HG02852 (cell line): ENCODE results near the gene RETREG3.
"Not testable (repeated sequence)": the region's sequence is repeated elsewhere in the genome, so short reads cannot be mapped to it uniquely, and the experiment has no call there.

Experiments
- ATAC-seq: cut with Tn5 transposase; IDR thresholded peaks from one replicate; pipeline ENCODE4 v1.9.1; 2021; ENCODE audit warnings: mild to moderate bottlenecking, moderate library complexity; ENCODE audit not compliant: unreplicated experiment

Gene RETREG3

GRCh38 chr17:42574463-42574862 lies 34.7 kb downstream of the RETREG3 start:
- ATAC-seq: no peak

- ATAC-seq: no peak
Measured at GRCh38 chr17:42573095-42573494, 36.1 kb downstream of the RETREG3 start.

GRCh38 chr17:42571435-42572225 lies 37.5 kb downstream of the RETREG3 start:
- ATAC-seq: no peak

- ATAC-seq: no peak
Measured at GRCh38 chr17:42568341-42569111, 40.6 kb downstream of the RETREG3 start.

GRCh38 chr17:42566883-42567573 lies 42.1 kb downstream of the RETREG3 start, which contains the start of gene MLX:
MLX (plus strand) TSS chr17:42567100; CDS start chr17:42567125, 25 bp downstream.
- ATAC-seq: peak; percentile 50

- no peak for ATAC-seq
Measured at GRCh38 chr17:42566215-42566882, 42.8 kb downstream of the RETREG3 start.

- no peak for ATAC-seq
Measured at GRCh38 chr17:42565523-42566214, 43.5 kb downstream of the RETREG3 start.

- no peak for ATAC-seq
Measured at GRCh38 chr17:42564815-42565522, 44.2 kb downstream of the RETREG3 start.

GRCh38 chr17:42563950-42564349 lies 45.2 kb downstream of the RETREG3 start:
- ATAC-seq: no peak

GRCh38 chr17:42563543-42563942 lies 45.6 kb downstream of the RETREG3 start:
- ATAC-seq: no peak

- ATAC-seq: no peak
Measured at GRCh38 chr17:42563143-42563509, 46.0 kb downstream of the RETREG3 start.

- no peak for ATAC-seq
Measured at GRCh38 chr17:42562388-42563142, 46.6 kb downstream of the RETREG3 start.

- ATAC-seq: peak; percentile 51
Measured at GRCh38 chr17:42561897-42562387, 47.2 kb downstream of the RETREG3 start, which contains the start of gene COASY. COASY (plus strand) TSS chr17:42562148; CDS start chr17:42562623, 475 bp downstream.

GRCh38 chr17:42560246-42560645 lies 48.9 kb downstream of the RETREG3 start:
- ATAC-seq: no peak

GRCh38 chr17:42559075-42559474 lies 50.1 kb downstream of the RETREG3 start:
- ATAC-seq: no peak

- not testable (repeated sequence) for ATAC-seq
Measured at GRCh38 chr17:42555961-42556617, 53.1 kb downstream of the RETREG3 start.

- no peak for ATAC-seq
Measured at GRCh38 chr17:42555122-42555622, 54.0 kb downstream of the RETREG3 start.
